Measurements from ENCODE around the gene CTAGE1. TPM values are rescaled to one million over a fixed set of nuclear protein-coding genes. Genes with fewer than 3 reads are reported as not detected.

CTAGE1 gene
- total and polyA plus RNA-seq, 2 experiments from 2014 or later = not detected

DNA sequence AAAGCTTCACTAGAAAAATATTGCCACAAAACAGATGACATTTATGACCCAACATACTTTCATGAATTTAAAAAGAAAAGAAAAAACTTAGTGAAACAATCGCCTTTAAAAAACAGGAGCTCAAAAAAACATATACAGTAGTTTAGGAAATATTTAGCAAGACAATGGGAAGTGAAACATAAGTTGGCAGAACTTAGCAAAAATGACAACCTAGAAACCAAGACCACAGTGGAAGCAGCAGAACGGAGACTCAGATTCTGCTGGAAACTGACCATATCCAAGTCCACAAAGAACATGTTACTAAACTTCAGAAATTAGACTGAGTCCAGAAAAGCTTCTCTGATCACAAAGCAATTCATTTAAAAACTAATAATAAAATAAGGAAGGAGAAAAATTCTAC, 41.8 kb upstream of the CTAGE1 start:
- DNase-seq (ENCODE audit: low read depth in 1 of 2, low spot score in 1 of 2) = peak in 1 of 2 donors; percentile 71
- TF ChIP-seq, protein P1, sequence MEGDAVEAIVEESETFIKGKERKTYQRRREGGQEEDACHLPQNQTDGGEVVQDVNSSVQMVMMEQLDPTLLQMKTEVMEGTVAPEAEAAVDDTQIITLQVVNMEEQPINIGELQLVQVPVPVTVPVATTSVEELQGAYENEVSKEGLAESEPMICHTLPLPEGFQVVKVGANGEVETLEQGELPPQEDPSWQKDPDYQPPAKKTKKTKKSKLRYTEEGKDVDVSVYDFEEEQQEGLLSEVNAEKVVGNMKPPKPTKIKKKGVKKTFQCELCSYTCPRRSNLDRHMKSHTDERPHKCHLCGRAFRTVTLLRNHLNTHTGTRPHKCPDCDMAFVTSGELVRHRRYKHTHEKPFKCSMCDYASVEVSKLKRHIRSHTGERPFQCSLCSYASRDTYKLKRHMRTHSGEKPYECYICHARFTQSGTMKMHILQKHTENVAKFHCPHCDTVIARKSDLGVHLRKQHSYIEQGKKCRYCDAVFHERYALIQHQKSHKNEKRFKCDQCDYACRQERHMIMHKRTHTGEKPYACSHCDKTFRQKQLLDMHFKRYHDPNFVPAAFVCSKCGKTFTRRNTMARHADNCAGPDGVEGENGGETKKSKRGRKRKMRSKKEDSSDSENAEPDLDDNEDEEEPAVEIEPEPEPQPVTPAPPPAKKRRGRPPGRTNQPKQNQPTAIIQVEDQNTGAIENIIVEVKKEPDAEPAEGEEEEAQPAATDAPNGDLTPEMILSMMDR (IDR thresholded peaks at IDR 0.05; ENCODE audit: low read depth, low read length) = no peak
- H3K9me3 ChIP-seq (ENCODE audit: low read depth) = no peaks in the 10 kb centered on the region
- H3K27ac ChIP-seq = peak overlapping the region; percentile 89
- H3K27me3 ChIP-seq = no peaks in the 10 kb centered on the region
- no peaks in the 10 kb centered on the region for H3K36me3 ChIP-seq
- no peak overlapping the region for H3K4me3 ChIP-seq
- peaks cover 53% of the 10 kb centered on the region for H3K4me1 ChIP-seq (ENCODE audit: low read depth)

DNA sequence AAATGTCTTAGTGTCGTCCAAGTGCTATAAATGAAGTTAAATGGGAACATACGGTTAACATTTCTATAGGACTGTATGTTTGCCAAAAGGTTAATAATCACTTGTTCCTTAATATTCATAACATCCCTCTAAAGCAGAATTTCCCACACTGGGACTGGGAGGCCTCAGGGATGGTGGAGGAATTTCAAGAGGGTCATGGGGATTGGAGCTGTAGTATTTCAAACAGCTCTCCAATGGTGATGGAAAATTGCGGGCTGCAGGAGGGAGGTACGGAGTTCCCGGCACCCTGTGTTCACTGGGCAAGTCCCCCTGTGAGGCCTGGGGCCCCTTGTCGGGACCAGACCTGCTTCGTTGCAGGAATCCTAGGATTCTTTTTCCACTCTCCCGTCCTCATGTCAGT, 39.8 kb upstream of the CTAGE1 start:
- H3K36me3 ChIP-seq = no peaks in the 10 kb centered on the region
- H3K4me3 ChIP-seq = no peak overlapping the region
- peak in 1 of 2 donors; percentile 63 for DNase-seq (ENCODE audit: low read depth in 1 of 2, low spot score in 1 of 2)
- H3K27ac ChIP-seq = peak overlapping the region; percentile 89
- TF ChIP-seq, protein P1 (IDR thresholded peaks at IDR 0.05; ENCODE audit: low read depth, low read length) = no peak
- H3K27me3 ChIP-seq = no peaks in the 10 kb centered on the region
- H3K9me3 ChIP-seq (ENCODE audit: low read depth) = no peaks in the 10 kb centered on the region
- H3K4me1 ChIP-seq (ENCODE audit: low read depth) = peaks cover 59% of the 10 kb centered on the region

DNA sequence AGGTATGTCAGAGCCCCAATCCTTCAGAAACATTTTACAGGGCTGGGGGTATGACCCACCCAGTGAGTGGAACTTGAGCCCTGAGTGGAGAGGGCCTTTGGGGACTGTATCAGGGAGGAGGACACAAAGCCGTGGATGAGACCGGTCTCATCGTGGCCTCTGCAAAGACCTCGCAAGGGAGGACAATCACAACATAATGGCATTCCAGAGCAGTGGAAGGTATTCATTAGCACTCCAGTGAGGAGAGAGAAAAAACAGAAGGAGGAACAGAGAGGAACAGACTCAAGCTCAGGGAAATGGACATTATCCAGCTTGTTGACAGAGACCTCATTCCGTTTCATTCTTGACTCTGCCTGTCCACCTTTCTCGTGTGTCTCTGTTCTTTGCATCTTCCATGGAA, 38.8 kb upstream of the CTAGE1 start:
- H3K27me3 ChIP-seq = no peaks in the 10 kb centered on the region
- H3K36me3 ChIP-seq = no peaks in the 10 kb centered on the region
- H3K4me3 ChIP-seq = no peak overlapping the region
- no peaks in the 10 kb centered on the region for H3K9me3 ChIP-seq (ENCODE audit: low read depth)
- TF ChIP-seq, protein P1 (IDR thresholded peaks at IDR 0.05; ENCODE audit: low read depth, low read length) = no peak
- H3K27ac ChIP-seq = peak overlapping the region; percentile 89
- peaks cover 57% of the 10 kb centered on the region for H3K4me1 ChIP-seq (ENCODE audit: low read depth)
- no peak for DNase-seq (ENCODE audit: low read depth in 1 of 2, low spot score in 1 of 2)

DNA sequence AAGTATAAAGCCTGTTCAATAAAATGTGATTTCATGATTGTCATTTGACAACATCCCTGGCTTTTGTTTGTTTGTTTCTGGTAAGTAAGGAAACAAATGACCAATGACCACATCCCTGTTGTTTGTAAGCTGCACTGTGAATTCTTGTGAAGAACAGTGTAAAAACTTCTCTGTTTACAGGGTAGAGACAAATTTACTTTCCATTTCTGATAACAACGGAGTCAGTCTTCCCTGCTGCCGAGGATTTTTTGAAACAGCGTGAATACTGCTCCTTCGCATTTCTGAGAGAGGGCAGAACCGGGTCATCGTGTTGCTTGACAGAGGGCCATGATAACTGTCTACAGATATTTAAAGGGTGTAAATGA, 38.4 kb upstream of the CTAGE1 start:
- peak in 1 of 2 donors; percentile 38 for DNase-seq (ENCODE audit: low read depth in 1 of 2, low spot score in 1 of 2)
- Histone ChIP-seq H3K27ac (peak overlapping the region; percentile 89), H3K4me1 (ENCODE audit: low read depth) (peaks cover 57% of the 10 kb centered on the region), H3K9me3 (ENCODE audit: low read depth) (no peaks in the 10 kb centered on the region), H3K27me3 (no peaks in the 10 kb centered on the region), H3K4me3 (no peak overlapping the region), H3K36me3 (no peaks in the 10 kb centered on the region)
- TF ChIP-seq, protein P1 (IDR thresholded peaks at IDR 0.05; ENCODE audit: low read depth, low read length) = no peak

DNA sequence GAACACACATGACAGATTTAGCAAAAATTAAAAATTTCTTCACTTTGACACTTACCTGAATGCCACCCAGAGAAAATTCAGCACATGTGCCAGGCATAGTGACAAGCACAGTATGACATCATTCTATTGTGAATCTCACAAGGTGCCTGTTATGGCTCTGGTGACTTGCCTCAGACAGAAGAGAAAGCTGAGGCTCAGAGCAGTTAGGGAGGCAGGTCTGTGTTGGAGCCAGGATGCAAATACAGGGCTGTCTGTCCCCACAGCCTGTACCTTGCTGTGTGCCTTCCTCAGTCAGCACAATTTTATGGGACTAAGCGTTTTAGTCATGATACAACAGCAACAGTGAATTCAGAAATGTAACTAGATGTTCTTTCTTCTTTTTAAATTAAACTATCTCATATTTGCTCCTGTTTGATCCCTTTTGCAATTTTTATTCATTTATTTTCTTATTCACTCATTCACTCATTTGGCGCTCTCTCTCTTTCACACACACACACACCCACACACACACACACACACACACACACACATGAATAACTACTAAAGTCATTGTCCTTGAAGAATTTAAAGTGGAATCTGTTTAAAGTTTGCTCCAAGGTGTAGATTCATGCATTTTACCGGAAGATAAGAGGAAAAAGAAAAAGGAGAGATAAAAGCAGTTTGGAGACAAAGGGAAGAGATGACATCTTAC, 37.9 kb upstream of the CTAGE1 start:
- H3K4me3 ChIP-seq = no peak overlapping the region
- no peak for DNase-seq (ENCODE audit: low read depth in 1 of 2, low spot score in 1 of 2)
- no peaks in the 10 kb centered on the region for H3K9me3 ChIP-seq (ENCODE audit: low read depth)
- peak overlapping the region; percentile 89 for H3K27ac ChIP-seq
- H3K4me1 ChIP-seq (ENCODE audit: low read depth) = peaks cover 57% of the 10 kb centered on the region
- no peaks in the 10 kb centered on the region for H3K27me3 ChIP-seq
- TF ChIP-seq, protein P1 (IDR thresholded peaks at IDR 0.05; ENCODE audit: low read depth, low read length) = no peak
- H3K36me3 ChIP-seq = no peaks in the 10 kb centered on the region
